CD4-positive, alpha-beta T cell treated with Interleukin-4 for 1 hour (primary cell): Measurements from ENCODE around the gene FOXL3.
"Not testable (repeated sequence)": the region's sequence is repeated elsewhere in the genome, so short reads cannot be mapped to it uniquely, and the experiment has no call there.

ENCODE experiments used
- DNase-seq, 2 donors: peaks; one replicate each; pipeline ENCODE4 v3.0.0-alpha.2; 2020 to 2022

The FOXL3 gene

GRCh38 chr7:289756-290553 lies at the start of gene FOXL3:
FOXL3 (plus strand) TSS chr7:290170; CDS start chr7:290170, 0 bp downstream.
- DNase-seq = no peak

GRCh38 chr7:240887-241421 lies 49.0 kb upstream of the FOXL3 start:
- no peak for DNase-seq

- no peak for DNase-seq
These were observed 48.5 kb upstream of the FOXL3 start for GRCh38 chr7:241513-241912.

- not testable (repeated sequence) for DNase-seq
These were observed 47.0 kb upstream of the FOXL3 start for GRCh38 chr7:242826-243579.

GRCh38 chr7:243580-243978 lies 46.4 kb upstream of the FOXL3 start:
- not testable (repeated sequence) for DNase-seq

- no peak for DNase-seq
These were observed 45.0 kb upstream of the FOXL3 start for GRCh38 chr7:244974-245373.

GRCh38 chr7:245574-246295 lies 44.2 kb upstream of the FOXL3 start:
- DNase-seq = no peak

GRCh38 chr7:246451-246850 lies 43.5 kb upstream of the FOXL3 start:
- no peak for DNase-seq

GRCh38 chr7:247181-247580 lies 42.8 kb upstream of the FOXL3 start:
- DNase-seq = no peak

- DNase-seq = no peak
These were observed 42.3 kb upstream of the FOXL3 start for GRCh38 chr7:247636-248035.

- no peak for DNase-seq
These were observed 41.1 kb upstream of the FOXL3 start for GRCh38 chr7:248732-249435.

- DNase-seq = no peak
These were observed 40.0 kb upstream of the FOXL3 start for GRCh38 chr7:249989-250388.

GRCh38 chr7:250523-250922 lies 39.4 kb upstream of the FOXL3 start:
- no peak for DNase-seq

- no peak for DNase-seq
These were observed 39.0 kb upstream of the FOXL3 start for GRCh38 chr7:251005-251404.

- no peak for DNase-seq
These were observed 38.4 kb upstream of the FOXL3 start for GRCh38 chr7:251446-252175.

GRCh38 chr7:252216-252965 lies 37.6 kb upstream of the FOXL3 start:
- no peak for DNase-seq

- DNase-seq = no peak
These were observed 37.0 kb upstream of the FOXL3 start for GRCh38 chr7:252981-253380.

GRCh38 chr7:253581-254336 lies 36.2 kb upstream of the FOXL3 start:
- DNase-seq = no peak

GRCh38 chr7:254337-255037 lies 35.5 kb upstream of the FOXL3 start:
- no peak for DNase-seq

- no peak for DNase-seq
These were observed 34.9 kb upstream of the FOXL3 start for GRCh38 chr7:255038-255435.
